Mesenteric fat pad (tissue), 1 donor: ENCODE measurements around the gene NXN. TPM values are rescaled to one million over a fixed set of nuclear protein-coding genes. Genes with fewer than 3 reads are reported as not detected.

Experiments used
- microRNA-seq: library from miRNA; unstranded; fragments of <30 nt; microRNA quantifications from one replicate; pipeline ENCODE4 v1.2.0, GENCODE V29; 2020; ENCODE audit warnings: borderline number of aligned reads
- total RNA-seq: library from RNA; stranded (reverse); fragmentation: NEBNext Ultra II Directional; extraction: Animal tissue kit (Norgen Biotek cat#: 25700); gene quantifications from one replicate; pipeline ENCODE4 v1.2.1, GENCODE V29; 2021
- donor health status: DM: yes; HTN: yes; CAD: no.

NXN gene
- total RNA-seq, 1 donor from 2014 or later: 20.7 TPM

Small RNA genes lying within 50 kb of the gene (microRNA-seq; reads per million reads assigned to microRNA genes)
- not detected for gene MIR3183

Other genes starting within 250 kb of the NXN start
- 11.5 TPM for gene TLCD3A, start 247.2 kb downstream of the NXN start, total RNA-seq
- gene GEMIN4, start 227.5 kb downstream of the NXN start, total RNA-seq: 19.2 TPM
- gene GLOD4, start 197.5 kb downstream of the NXN start, total RNA-seq: 43.5 TPM
- 12.7 TPM for gene MRM3, start 197.4 kb downstream of the NXN start, total RNA-seq
- 11.3 TPM for gene TIMM22, start 17.4 kb upstream of the NXN start, total RNA-seq
- gene ABR, start 200.2 kb upstream of the NXN start, total RNA-seq: 103 TPM